WI38 (cell line): ENCODE results near the gene PIP5KL1.

Experiments used
- H3K4me3 ChIP-seq: 2 replicates; pipeline ENCODE4 v1.5.1; 2011; ENCODE audit warnings: low read depth, mild to moderate bottlenecking, control low read depth, low read length
- TF ChIP-seq, protein P1 (sequence below): IDR thresholded peaks from 2 replicates; pipeline ENCODE4 v1.5.1; 2012; ENCODE audit warnings: low read depth, mild to moderate bottlenecking, control low read depth, low read length

PIP5KL1 gene

DNA sequence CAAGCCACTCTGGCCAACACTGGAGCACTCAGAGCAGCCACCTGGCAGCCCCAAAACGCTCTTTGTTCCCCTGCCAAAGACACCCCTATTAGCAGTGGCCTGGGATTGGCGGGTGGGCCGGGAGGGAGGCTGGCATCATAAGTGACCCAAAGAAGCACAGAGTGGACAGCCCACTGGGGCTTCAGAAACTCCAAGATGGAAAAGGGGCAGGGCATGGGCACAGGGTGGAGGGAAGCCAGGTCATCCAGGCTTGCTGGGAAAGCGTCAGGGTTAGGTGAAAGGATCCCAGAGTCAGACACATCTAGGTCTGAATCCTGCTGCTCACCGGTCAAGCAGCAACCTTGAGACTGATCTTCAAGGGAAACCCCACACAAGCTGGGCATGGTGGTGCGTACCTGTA, 35.4 kb upstream of the PIP5KL1 start:
- no peak overlapping the region for H3K4me3 ChIP-seq
- TF ChIP-seq, protein P1, sequence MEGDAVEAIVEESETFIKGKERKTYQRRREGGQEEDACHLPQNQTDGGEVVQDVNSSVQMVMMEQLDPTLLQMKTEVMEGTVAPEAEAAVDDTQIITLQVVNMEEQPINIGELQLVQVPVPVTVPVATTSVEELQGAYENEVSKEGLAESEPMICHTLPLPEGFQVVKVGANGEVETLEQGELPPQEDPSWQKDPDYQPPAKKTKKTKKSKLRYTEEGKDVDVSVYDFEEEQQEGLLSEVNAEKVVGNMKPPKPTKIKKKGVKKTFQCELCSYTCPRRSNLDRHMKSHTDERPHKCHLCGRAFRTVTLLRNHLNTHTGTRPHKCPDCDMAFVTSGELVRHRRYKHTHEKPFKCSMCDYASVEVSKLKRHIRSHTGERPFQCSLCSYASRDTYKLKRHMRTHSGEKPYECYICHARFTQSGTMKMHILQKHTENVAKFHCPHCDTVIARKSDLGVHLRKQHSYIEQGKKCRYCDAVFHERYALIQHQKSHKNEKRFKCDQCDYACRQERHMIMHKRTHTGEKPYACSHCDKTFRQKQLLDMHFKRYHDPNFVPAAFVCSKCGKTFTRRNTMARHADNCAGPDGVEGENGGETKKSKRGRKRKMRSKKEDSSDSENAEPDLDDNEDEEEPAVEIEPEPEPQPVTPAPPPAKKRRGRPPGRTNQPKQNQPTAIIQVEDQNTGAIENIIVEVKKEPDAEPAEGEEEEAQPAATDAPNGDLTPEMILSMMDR: no peak

DNA sequence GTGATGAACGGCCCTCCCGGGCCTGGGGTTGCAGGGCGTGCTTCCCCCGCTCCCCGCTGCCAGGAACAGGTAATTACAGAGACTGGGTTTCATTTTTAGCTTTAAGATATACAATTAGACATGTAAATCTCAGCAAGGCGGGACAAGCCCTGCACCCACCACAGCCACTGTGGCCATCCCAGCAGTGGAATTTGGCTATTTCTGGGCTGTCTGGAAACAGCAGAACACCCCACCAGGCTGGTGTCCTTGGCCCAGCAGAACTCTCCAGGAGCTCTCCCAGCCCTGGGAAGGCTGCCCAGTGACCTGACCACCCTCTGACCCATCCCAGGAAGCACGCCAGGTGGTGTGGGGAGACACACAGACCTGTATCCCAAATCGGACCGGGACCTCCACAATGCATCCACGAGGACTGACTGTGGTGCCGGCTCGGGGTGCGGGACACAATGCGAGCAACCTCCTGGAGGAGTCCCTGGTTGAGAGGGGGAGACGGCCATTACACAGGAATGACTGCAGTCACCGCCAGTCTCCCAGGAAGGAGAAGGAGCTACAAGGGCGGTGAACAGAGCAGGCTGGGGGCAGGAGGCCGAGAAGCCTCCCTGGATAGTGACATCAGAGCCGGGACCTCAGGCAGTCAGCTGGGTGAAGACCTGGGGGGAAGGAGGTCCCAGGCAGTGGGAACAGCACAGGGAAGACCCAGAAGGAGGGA, 32.9 kb upstream of the PIP5KL1 start:
- TF ChIP-seq, protein P1: no peak
- no peak overlapping the region for H3K4me3 ChIP-seq

DNA sequence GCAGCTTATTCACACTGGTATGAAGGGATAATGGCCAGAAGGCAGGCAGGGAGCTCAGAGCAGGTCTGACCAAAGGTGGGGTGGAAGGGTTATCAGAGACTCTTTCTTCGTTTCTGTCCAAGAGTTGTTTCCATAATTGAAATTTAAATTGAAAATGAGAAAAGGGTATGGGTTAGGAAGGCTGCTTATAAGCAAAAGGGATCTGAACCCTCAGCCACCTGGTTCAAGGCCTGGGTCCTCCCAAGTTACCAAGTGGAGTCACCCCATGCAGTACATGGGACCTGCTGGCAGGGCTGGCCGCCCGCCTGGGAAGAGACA, 32.4 kb upstream of the PIP5KL1 start:
- H3K4me3 ChIP-seq: no peak overlapping the region
- TF ChIP-seq, protein P1: no peak

DNA sequence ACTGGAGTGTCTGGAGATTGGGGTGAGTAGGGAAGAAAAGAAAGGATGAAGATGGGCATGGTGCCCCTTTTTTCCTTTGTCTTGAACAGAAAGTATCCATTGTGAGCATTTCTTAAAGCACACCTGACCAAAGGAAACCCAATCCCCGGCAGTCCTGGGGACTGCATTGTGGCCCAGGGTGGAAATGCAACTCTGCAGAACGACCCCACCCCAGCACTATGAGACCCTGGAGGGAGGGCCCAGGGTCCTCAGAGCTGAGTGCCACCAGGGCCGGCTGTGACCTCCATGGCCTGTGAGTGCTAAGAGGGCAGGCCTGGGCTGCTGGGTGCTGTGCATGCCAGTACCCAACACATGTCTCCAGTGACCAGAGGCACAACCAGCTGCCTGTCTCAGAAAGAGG, 31.7 kb upstream of the PIP5KL1 start:
- H3K4me3 ChIP-seq: no peak overlapping the region
- TF ChIP-seq, protein P1: no peak

DNA sequence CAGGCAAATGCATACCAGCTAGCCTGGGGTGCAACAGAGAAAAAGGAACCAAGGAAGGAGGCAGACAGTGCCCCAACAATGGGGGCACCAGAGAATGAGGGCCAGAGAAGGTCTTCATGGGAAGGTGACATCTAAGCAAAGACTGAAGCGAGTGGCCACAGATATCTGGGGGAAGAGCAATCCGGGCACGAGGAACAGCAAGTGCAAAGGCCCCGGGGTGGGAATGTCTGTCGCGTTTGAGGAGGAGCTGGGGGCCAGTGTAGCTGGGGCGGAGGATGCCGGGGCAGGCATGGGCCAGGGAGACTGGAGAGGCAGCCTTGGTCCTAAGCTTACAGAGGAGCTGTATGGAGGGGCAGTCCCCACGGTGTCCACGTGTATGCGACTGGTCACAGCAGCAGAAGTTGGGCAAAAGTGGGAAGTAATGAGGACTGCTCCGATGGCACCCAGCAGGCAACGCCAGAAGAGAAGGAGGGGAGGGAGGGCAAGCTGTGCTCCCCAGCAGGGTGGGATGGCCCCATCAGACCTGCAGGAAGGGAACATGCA, 31.1 kb upstream of the PIP5KL1 start:
- H3K4me3 ChIP-seq: no peak overlapping the region
- TF ChIP-seq, protein P1: no peak

DNA sequence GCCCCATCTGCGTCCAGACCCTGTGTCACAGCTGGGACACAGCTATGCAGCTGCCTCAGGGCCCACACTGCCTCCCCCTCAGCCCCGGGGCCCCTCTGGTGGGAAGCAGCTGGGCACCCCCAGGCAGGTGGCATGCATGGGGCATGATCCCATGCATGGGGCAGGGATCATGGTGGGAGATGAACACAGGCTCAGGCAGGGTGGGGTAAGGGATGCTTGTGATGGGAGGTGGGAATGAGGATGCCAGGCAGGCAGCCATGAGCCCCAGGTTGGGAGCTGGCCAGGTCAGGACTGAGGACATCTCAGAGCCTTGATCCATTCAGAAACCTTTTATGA, 30.5 kb upstream of the PIP5KL1 start:
- H3K4me3 ChIP-seq: no peak overlapping the region
- TF ChIP-seq, protein P1: no peak

DNA sequence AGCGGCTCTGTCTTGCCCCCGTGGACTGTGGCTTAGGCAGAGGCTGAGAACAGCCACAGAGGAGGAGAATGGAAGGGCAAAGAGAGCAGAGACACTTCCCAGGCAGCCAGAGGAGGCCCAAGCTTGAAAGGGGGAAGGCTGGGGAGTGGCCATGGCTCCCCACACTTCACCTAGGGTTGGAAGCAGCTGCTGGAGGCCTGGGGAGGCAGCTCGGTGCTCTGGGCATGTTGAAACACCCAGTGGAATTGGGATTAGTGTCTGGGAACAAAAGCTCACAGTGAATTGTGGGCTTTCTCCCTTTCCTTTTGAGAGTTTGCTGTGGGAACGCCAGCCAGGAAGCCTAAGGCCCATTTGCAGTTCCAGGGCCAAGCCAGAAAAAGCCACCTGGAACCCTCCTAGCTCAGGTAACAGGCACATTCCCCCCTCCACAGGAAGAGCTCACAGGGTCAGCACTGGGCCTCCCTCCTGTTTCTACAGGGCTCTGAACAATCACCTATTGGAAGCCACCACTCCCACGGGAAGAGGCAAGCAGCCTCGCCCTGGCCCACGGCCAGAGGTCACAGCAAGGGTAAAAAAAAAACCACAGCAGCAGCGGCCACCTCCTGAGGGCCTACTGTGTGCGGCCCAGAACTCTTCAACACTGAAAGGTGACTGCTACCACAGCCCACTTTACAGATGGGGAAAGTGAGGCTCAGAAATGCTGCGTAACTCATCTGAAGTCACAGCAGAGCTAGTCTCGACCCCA, 30.0 kb upstream of the PIP5KL1 start:
- no peak overlapping the region for H3K4me3 ChIP-seq
- TF ChIP-seq, protein P1: no peak
